ENCODE measurements around the gene COL5A1.

COL5A1 gene

DNA sequence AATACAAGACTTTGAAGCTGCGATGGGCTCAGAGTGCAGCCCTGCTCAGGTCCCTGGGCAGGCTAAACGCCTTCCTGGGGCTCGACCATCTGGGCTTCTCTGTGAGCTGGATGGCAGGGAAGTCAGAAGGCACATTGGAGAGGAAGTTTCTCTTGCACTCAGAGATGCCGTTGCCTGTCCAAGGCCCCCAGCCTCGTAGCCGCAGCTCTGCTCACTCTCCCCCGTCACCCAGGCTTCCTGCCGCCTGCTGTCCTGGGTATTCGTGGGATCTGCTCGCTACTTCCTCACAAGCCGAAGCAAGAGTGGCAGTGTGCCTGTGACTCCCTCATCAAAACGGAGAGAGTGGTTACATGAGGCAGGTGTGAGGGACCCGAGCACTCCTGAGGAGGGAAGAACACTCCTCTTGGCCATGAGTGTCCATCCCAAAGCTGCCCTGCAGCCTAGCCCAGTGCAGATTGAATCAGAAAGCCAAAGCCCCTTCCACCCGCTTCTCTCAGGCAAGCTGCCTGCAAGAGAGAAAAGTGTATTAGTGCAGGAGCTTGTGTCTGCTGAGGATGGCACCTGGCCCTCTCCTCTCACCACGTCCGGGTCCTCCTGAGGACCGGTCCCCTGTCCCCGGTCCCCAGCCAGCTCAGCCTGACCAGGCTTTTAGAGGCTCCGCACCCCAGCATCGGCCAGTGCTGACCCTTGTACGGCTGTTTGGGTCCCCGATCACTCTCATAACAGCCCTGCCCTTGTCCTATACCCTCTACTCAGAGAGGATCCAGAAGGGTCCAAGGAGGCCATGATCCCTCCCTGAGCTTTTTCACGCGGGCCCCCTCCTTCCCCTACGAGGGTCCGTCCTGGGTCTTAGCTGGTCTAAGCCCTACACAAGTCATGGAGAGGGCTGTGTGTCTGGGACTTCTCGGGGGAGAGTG lies 246.3 kb downstream of the COL5A1 start:
- TF ChIP-seq ZNF274 (IDR thresholded peaks at IDR 0.05; ENCODE audit: low read depth, low read length): no peak
- H3K4me3 ChIP-seq (ENCODE audit: low read length): no peak overlapping the region

DNA sequence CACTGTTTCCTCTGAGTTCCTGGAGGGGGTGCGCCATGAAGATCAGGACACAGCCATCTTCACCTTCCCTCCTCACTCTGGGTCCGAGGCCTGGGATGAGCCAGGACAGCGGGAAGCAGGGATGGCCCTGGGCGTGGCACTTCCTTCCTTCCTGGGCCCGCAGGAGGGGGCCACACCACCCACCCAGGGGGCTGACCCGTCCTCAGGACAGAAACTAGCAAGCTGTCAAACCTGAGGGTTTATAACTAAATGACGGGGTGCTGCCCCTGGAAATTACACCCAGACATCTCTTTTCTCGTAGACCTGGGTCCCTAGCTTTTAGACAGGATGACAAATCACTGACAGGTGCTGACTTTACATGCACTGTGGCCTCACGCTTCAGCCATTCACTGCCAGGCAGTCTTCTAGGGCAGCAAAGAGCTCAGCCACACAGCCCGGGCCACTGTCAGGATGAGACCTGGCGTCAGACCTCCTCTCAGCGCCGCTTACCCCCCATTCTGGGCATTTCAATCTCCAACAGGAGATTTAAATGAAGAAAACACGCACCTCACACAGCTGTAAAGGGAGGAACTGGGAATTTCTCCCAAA lies 247.1 kb downstream of the COL5A1 start:
- H3K4me3 ChIP-seq (ENCODE audit: low read length): no peak overlapping the region
- no peak for TF ChIP-seq ZNF274 (IDR thresholded peaks at IDR 0.05; ENCODE audit: low read depth, low read length)

GRCh38 chr9:134889386-134890154 lies 248.0 kb downstream of the COL5A1 start:
- no peak for TF ChIP-seq ZNF274 (IDR thresholded peaks at IDR 0.05; ENCODE audit: low read depth, low read length)
- no peak overlapping the region for H3K4me3 ChIP-seq (ENCODE audit: low read length)

- no peak for TF ChIP-seq ZNF274 (IDR thresholded peaks at IDR 0.05; ENCODE audit: low read depth, low read length)
- H3K4me3 ChIP-seq (ENCODE audit: low read length): no peak overlapping the region
Observed at GRCh38 chr9:134890155-134890495, 248.5 kb downstream of the COL5A1 start.

DNA sequence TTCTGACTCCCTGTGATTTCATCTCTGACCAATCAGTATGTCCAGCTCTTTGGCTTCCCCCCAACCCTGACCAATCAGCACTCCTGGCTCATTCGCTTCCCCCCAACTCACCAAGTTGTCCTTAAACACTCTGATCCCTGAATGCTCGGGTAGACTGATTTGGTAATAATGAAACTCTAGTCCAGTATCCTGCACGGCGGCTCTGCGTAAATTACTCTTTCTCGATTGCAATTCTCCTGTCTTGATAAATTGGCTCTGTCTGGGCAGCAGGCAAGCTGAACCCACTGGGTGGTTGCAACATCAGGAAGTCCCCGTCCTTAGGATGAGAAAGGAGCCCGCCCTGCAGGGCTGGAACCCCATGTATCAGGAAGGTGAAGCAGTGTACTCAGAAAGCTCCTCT lies 249.4 kb downstream of the COL5A1 start:
- TF ChIP-seq ZNF274 (IDR thresholded peaks at IDR 0.05; ENCODE audit: low read depth, low read length): no peak
- no peak overlapping the region for H3K4me3 ChIP-seq (ENCODE audit: low read length)

DNA sequence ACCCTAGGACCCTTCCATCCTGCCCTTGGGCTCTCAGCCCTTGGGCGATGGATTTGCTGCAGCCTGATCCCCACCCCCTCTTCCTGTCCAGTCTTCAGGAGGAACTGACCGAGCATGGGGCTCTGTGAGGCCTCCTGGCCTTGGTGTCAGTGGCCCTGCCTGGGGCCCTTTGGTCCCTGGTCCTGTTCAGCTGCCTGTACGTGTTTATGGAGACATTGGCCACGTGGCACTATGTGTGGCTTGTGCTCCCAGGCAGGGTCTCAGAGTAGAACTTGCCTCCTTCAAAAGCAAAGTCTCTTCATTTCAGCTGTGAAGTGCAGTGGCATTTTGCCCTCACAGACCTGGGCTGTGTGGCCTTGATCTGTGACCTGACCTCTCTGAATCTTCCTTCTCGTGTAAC lies 250.1 kb downstream of the COL5A1 start:
- no peak for TF ChIP-seq ZNF274 (IDR thresholded peaks at IDR 0.05; ENCODE audit: low read depth, low read length)

GRCh38 chr9:134892221-134892620 lies 250.6 kb downstream of the COL5A1 start:
- H3K4me3 ChIP-seq (ENCODE audit: low read length): no peak overlapping the region
- no peak for TF ChIP-seq ZNF274 (IDR thresholded peaks at IDR 0.05; ENCODE audit: low read depth, low read length)

More for the DNA sequence above, 250.1 kb downstream of the COL5A1 start:
- no peak overlapping the region for H3K4me3 ChIP-seq (ENCODE audit: low read length)

DNA sequence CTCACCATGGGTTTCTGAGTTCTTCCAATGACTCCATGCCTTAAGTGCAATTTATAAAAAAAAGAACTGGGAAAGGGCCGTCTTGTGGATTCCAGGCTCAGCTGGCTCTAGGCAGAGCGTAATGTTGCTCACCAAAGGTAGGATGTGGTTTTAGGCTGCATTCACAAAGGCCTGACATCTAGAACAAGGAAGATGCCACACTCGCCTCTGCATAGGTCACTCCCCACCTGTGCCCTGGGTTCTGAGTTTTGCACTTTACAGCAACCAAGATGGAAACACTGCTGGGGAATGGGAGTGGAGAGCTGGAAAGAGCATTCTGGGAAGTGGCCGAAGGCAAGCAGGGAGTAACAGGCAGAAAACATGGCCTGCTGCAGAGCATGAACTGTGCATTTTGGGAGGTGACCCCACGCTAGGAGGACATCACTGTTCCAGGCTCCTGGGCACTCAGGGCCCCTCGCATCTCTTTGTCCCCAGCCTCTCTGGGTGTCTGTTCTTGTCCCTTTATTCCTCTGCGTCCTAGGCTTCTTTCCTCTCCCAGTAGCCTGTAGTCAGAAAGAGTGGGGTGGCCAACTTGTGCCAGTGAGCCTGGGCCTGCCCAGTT lies 251.3 kb downstream of the COL5A1 start:
- TF ChIP-seq ZNF274 (IDR thresholded peaks at IDR 0.05; ENCODE audit: low read depth, low read length): no peak
- no peak overlapping the region for H3K4me3 ChIP-seq (ENCODE audit: low read length)
